H9 (cell line): ENCODE results near the gene PARD3. TPM values are rescaled to one million over a fixed set of nuclear protein-coding genes. Genes with fewer than 3 reads are reported as not detected.
A peak's percentile ranks its signal among the peaks of the same experiment; 100 is the strongest.

Source experiments
- DNase-seq: peaks from one replicate; pipeline ENCODE4 v3.0.0-alpha.2; 2017
- H2AFZ ChIP-seq: one replicate; pipeline ENCODE4 v1.6.1; 2013; ENCODE audit warnings: mild to moderate bottlenecking, low read length, control low read depth, moderate library complexity
- H2AK5ac ChIP-seq: 2 replicates; pipeline ENCODE4 v1.6.1; 2013; ENCODE audit warnings: low read length, control low read depth, mixed read lengths; ENCODE audit not compliant: insufficient read length
- H2BK120ac ChIP-seq: one replicate; pipeline ENCODE4 v1.6.1; 2013; ENCODE audit warnings: low read depth, mild to moderate bottlenecking, low read length, control low read depth, inconsistent platforms; ENCODE audit not compliant: poor library complexity, severe bottlenecking
- H2BK12ac ChIP-seq: 2 replicates; pipeline ENCODE4 v1.6.1; 2013; ENCODE audit warnings: low read length, control low read depth, mixed read lengths, low read depth; ENCODE audit not compliant: insufficient read length
- H2BK15ac ChIP-seq: 2 replicates; pipeline ENCODE4 v1.6.1; 2013; ENCODE audit warnings: low read depth, low read length, control low read depth
- H2BK20ac ChIP-seq: one replicate; pipeline ENCODE4 v1.6.1; 2013; ENCODE audit warnings: low read depth, mild to moderate bottlenecking, low read length, control low read depth, inconsistent platforms; ENCODE audit not compliant: poor library complexity, severe bottlenecking
- H2BK5ac ChIP-seq: 2 replicates; pipeline ENCODE4 v1.6.1; 2013; ENCODE audit warnings: low read length, control low read depth, mixed read lengths; ENCODE audit not compliant: insufficient read length
- H3K14ac ChIP-seq: 2 replicates; pipeline ENCODE4 v1.6.1; 2013; ENCODE audit warnings: low read length, control low read depth; ENCODE audit not compliant: insufficient read depth
- H3K18ac ChIP-seq: 2 replicates; pipeline ENCODE4 v1.6.1; 2013; ENCODE audit warnings: low read depth, mild to moderate bottlenecking, mixed read lengths, low read length, control low read depth; ENCODE audit not compliant: insufficient read length
- H3K23ac ChIP-seq: 2 replicates; pipeline ENCODE4 v1.6.1; 2013; ENCODE audit warnings: low read length, control low read depth, mixed read lengths, low read depth; ENCODE audit not compliant: insufficient read length
- H3K23me2 ChIP-seq: 2 replicates; pipeline ENCODE4 v1.6.1; 2013; ENCODE audit warnings: low read depth, mild to moderate bottlenecking, mixed read lengths, low read length, control low read depth; ENCODE audit not compliant: insufficient read length, poor library complexity, severe bottlenecking
- H3K27ac ChIP-seq: 2 replicates; pipeline ENCODE4 v1.5.1; 2013; ENCODE audit warnings: low read length, control low read depth, mixed read lengths, low read depth; ENCODE audit not compliant: insufficient read length
- H3K27me3 ChIP-seq: 2 replicates; pipeline ENCODE4 v1.6.1; 2013; ENCODE audit warnings: low read length, control low read depth, inconsistent platforms; ENCODE audit not compliant: insufficient read depth
- H3K4ac ChIP-seq: 2 replicates; pipeline ENCODE4 v1.6.1; 2013; ENCODE audit warnings: low read depth, mild to moderate bottlenecking, control low read depth, inconsistent platforms, low read length, moderate library complexity
- H3K4me1 ChIP-seq: 2 replicates; pipeline ENCODE4 v1.6.1; 2013; ENCODE audit warnings: low read length, control low read depth, inconsistent platforms; ENCODE audit not compliant: insufficient read depth
- H3K4me2 ChIP-seq: 2 replicates; pipeline ENCODE4 v1.6.1; 2013; ENCODE audit warnings: low read length, control low read depth, mixed read lengths; ENCODE audit not compliant: insufficient read length, insufficient read depth
- H3K56ac ChIP-seq: 2 replicates; pipeline ENCODE4 v1.6.1; 2013; ENCODE audit warnings: low read depth, mild to moderate bottlenecking, mixed read lengths, low read length, control low read depth; ENCODE audit not compliant: insufficient read length
- H3K79me1 ChIP-seq: 2 replicates; pipeline ENCODE4 v1.6.1; 2013; ENCODE audit warnings: low read depth, mild to moderate bottlenecking, moderate library complexity, low read length, control low read depth, inconsistent platforms; ENCODE audit not compliant: insufficient read depth, poor library complexity, severe bottlenecking
- H3K79me2 ChIP-seq: 2 replicates; pipeline ENCODE4 v1.6.1; 2013; ENCODE audit warnings: low read length, control low read depth, inconsistent platforms; ENCODE audit not compliant: insufficient read depth
- H3K9ac ChIP-seq: 2 replicates; pipeline ENCODE4 v1.6.1; 2013; ENCODE audit warnings: low read length, control low read depth, mixed read lengths; ENCODE audit not compliant: insufficient read length; ENCODE audit errors: extremely low read depth
- H3K9me3 ChIP-seq: one replicate; pipeline ENCODE4 v1.6.1; 2013; ENCODE audit warnings: low read depth, low read length, inconsistent platforms; ENCODE audit not compliant: control insufficient read depth
- H3T11ph ChIP-seq: one replicate; pipeline ENCODE4 v1.6.1; 2013; ENCODE audit warnings: mild to moderate bottlenecking, low read length, control low read depth, inconsistent platforms
- H4K20me1 ChIP-seq: one replicate; pipeline ENCODE4 v1.6.1; 2013; ENCODE audit not compliant: control insufficient read depth, insufficient read length, insufficient read depth
- H4K5ac ChIP-seq: 2 replicates; pipeline ENCODE4 v1.6.1; 2013; ENCODE audit warnings: low read depth, mild to moderate bottlenecking, mixed read lengths, low read length, control low read depth; ENCODE audit not compliant: insufficient read length
- H4K8ac ChIP-seq: replicated peaks from 2 replicates; pipeline ENCODE4 v1.6.1; 2013; ENCODE audit warnings: low read length, control low read depth, mixed read lengths, low read depth; ENCODE audit not compliant: insufficient read length
- H4K91ac ChIP-seq: 2 replicates; pipeline ENCODE4 v1.6.1; 2013; ENCODE audit warnings: low read depth, mild to moderate bottlenecking, moderate library complexity, mixed read lengths, low read length, control low read depth; ENCODE audit not compliant: insufficient read length
- H3K27ac Mint-ChIP-seq, 3 experiments: 2 replicates in 2 of 3; 3 replicates in 1 of 3; pipeline ENCODE4 v1.8.0; 2020 to 2021; ENCODE audit warnings: mixed read lengths in 3 of 3, mild to moderate bottlenecking in 1 of 3, moderate library complexity in 1 of 3
- H3K27me3 Mint-ChIP-seq: 2 replicates; pipeline ENCODE4 v1.8.0; 2021; ENCODE audit warnings: low read depth, mild to moderate bottlenecking, moderate library complexity, mixed read lengths
- H3K36me3 Mint-ChIP-seq, 3 experiments: 2 replicates in 2 of 3; 3 replicates in 1 of 3; pipeline ENCODE4 v1.8.0; 2020 to 2021; ENCODE audit warnings: low read depth in 3 of 3, mixed read lengths in 3 of 3; ENCODE audit not compliant: insufficient read depth in 1 of 3
- H3K4me1 Mint-ChIP-seq, 2 experiments: 2 replicates each; pipeline ENCODE4 v1.8.0; 2020; ENCODE audit warnings: mixed read lengths in 2 of 2
- H3K4me3 Mint-ChIP-seq, 2 experiments: 2 replicates in 1 of 2; 3 replicates in 1 of 2; pipeline ENCODE4 v1.8.0; 2020 to 2021; ENCODE audit warnings: mild to moderate bottlenecking in 2 of 2, mixed read lengths in 2 of 2, moderate library complexity in 1 of 2
- H3K9me3 Mint-ChIP-seq, 2 experiments: 2 replicates in 1 of 2; 3 replicates in 1 of 2; pipeline ENCODE4 v1.8.0; 2020; ENCODE audit warnings: mild to moderate bottlenecking in 2 of 2, mixed read lengths in 2 of 2, moderate library complexity in 1 of 2
- WGBS: extraction: QIAGEN DNeasy Blood & Tissue Kit; methylation state at CpG from one replicate; pipeline ENCODE4 v1.1.7; 2013; ENCODE audit warnings: missing lambda C conversion rate, low lambda C conversion rate, mixed read lengths; ENCODE audit not compliant: insufficient read length; ENCODE audit errors: extremely low coverage; 5-methylcytosine and 5-hydroxymethylcytosine counted together
- total RNA-seq: library from RNA; stranded (reverse); gene quantifications from 2 replicates; pipeline ENCODE4 v1.2.1, GENCODE V29; 2021
- TF ChIP-seq, protein P1 (sequence below): fragments of 200-600 bp; sonication (generic); conservative IDR thresholded peaks from 3 replicates; pipeline ENCODE4 v1.8.0; 2021; ENCODE audit warnings: antibody characterized with exemption, mild to moderate bottlenecking

Gene PARD3
- total RNA-seq, 1 experiment from 2014 or later: 44.7 TPM

DNA sequence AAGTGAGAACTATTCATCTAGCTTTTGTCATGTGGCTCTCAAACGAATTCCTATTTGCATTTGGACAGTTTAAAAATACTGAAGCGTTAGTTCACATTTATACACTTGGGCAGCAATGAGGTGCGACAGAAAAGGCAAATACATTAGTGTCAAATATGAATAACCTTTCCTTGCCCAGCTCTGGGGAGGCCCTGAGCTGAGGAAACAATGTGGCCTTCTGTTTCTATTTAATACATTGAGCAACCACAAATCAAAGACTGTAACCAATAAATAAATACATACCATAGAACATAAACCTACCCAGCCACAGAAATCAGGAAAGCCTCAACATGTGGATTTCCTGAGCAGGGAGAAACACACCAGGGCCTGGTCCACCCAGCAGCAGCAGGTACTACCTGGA is 585.2 kb downstream of the PARD3 start:
- Histone ChIP-seq H3K4me1 (no peaks in the 10 kb centered on the region), H3K23ac (no peak overlapping the region), H3K27me3 (no peaks in the 10 kb centered on the region), H4K91ac (no peak overlapping the region), H3K4ac (no peak overlapping the region), H2BK120ac (no peak overlapping the region), H4K8ac (no peak overlapping the region), H2BK15ac (no peak overlapping the region), H3K9me3 (no peaks in the 10 kb centered on the region), H3K18ac (no peak overlapping the region), H2AK5ac (no peak overlapping the region), H3T11ph (no peak overlapping the region), H3K79me1 (no peaks in the 10 kb centered on the region), H3K9ac (no peak overlapping the region), H4K20me1 (no peaks in the 10 kb centered on the region), H3K79me2 (no peaks in the 10 kb centered on the region), H3K4me2 (no peak overlapping the region), H2BK20ac (no peak overlapping the region), H2BK12ac (no peak overlapping the region), H3K14ac (no peak overlapping the region), H2AFZ (no peak overlapping the region), H2BK5ac (no peak overlapping the region), H3K27ac (no peak overlapping the region), H3K56ac (no peak overlapping the region), H3K23me2 (no peaks in the 10 kb centered on the region), H4K5ac (no peak overlapping the region)
- H3K4me1 Mint-ChIP-seq: no peaks in the 10 kb centered on the region
- no peak overlapping the region for H3K4me3 Mint-ChIP-seq
- TF ChIP-seq, protein P1, sequence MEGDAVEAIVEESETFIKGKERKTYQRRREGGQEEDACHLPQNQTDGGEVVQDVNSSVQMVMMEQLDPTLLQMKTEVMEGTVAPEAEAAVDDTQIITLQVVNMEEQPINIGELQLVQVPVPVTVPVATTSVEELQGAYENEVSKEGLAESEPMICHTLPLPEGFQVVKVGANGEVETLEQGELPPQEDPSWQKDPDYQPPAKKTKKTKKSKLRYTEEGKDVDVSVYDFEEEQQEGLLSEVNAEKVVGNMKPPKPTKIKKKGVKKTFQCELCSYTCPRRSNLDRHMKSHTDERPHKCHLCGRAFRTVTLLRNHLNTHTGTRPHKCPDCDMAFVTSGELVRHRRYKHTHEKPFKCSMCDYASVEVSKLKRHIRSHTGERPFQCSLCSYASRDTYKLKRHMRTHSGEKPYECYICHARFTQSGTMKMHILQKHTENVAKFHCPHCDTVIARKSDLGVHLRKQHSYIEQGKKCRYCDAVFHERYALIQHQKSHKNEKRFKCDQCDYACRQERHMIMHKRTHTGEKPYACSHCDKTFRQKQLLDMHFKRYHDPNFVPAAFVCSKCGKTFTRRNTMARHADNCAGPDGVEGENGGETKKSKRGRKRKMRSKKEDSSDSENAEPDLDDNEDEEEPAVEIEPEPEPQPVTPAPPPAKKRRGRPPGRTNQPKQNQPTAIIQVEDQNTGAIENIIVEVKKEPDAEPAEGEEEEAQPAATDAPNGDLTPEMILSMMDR: no peak
- WGBS: no CpG with 5 or more reads among the region's 3 CpGs
- DNase-seq: no peak
- peaks cover 4 to 6% of the 10 kb centered on the region in 2 experiments; a peak in 3 of 5 replicates for H3K9me3 Mint-ChIP-seq
- H3K27me3 Mint-ChIP-seq: no peaks in the 10 kb centered on the region
- H3K36me3 Mint-ChIP-seq: peaks cover 3 to 6% (median 4%) of the 10 kb centered on the region in 3 experiments; a peak in 4 of 7 replicates
- peak overlapping the region in 1 of 3 experiments; percentile 50; a peak in 1 of 7 replicates for H3K27ac Mint-ChIP-seq
